GM12801 (cell line): ENCODE measurements around the gene NPTXR.

Experiments
- CTCF ChIP-seq: IDR thresholded peaks from one replicate; pipeline ENCODE4 v1.5.1; 2011; ENCODE audit warnings: control low read depth; ENCODE audit not compliant: insufficient read length; ENCODE audit errors: extremely low read depth

NPTXR gene

GRCh38 chr22:38871360-38872171 is 27.7 kb upstream of the NPTXR start:
- no peak for TF ChIP-seq CTCF

GRCh38 chr22:38870791-38871359 is 27.0 kb upstream of the NPTXR start:
- TF ChIP-seq CTCF = no peak

GRCh38 chr22:38870312-38870741 is 26.5 kb upstream of the NPTXR start:
- TF ChIP-seq CTCF = no peak

- TF ChIP-seq CTCF = no peak
These were observed 25.8 kb upstream of the NPTXR start for GRCh38 chr22:38869663-38870062.

GRCh38 chr22:38868886-38869381 is 25.1 kb upstream of the NPTXR start:
- TF ChIP-seq CTCF = peak; percentile 69

- no peak for TF ChIP-seq CTCF
These were observed 24.5 kb upstream of the NPTXR start for GRCh38 chr22:38868286-38868721.

GRCh38 chr22:38867471-38868285 is 23.9 kb upstream of the NPTXR start:
- TF ChIP-seq CTCF = no peak
